Measurements from ENCODE around the gene DNAJC1. TPM values are rescaled to one million over a fixed set of nuclear protein-coding genes. Genes with fewer than 3 reads are reported as not detected.

The DNAJC1 gene
- total and polyA plus RNA-seq, 4 donors = 21.2 to 48.1 (median 32.5) TPM

- DNase-seq (ENCODE audit: low spot score) = no peak
- Histone ChIP-seq H3K9ac (ENCODE audit: low read depth in 1 of 2, low read length in 2 of 2) (no peak overlapping the region), H3K27me3 (ENCODE audit: control insufficient read depth in 4 of 4, insufficient read depth in 4 of 4, low read length in 3 of 4) (no peaks in the 10 kb centered on the region), H3K4me1 (ENCODE audit: control insufficient read depth in 4 of 4, insufficient read depth in 4 of 4, low read length in 3 of 4) (no peaks in the 10 kb centered on the region), H3K27ac (ENCODE audit: low read depth in 1 of 2, low read length in 2 of 2) (no peak overlapping the region), H3K4me3 (ENCODE audit: low read depth in 1 of 3, low read length in 3 of 3) (no peak overlapping the region), H3K36me3 (ENCODE audit: control insufficient read depth in 4 of 4, insufficient read depth in 3 of 4, low read depth in 1 of 4, low read length in 3 of 4) (peaks cover 0 to under 1% (median under 1%) of the 10 kb centered on the region in 4 donors), H3K9me3 (ENCODE audit: control insufficient read depth in 4 of 4, low read length in 3 of 4) (no peaks in the 10 kb centered on the region)
- 83% methylated on average over 3 of the region's 3 CpGs for WGBS
- TF ChIP-seq ATF3 (IDR thresholded peaks at IDR 0.05) (no peak), TAF1 (conservative IDR thresholded peaks at IDR 0.05) (no peak), RXRA (IDR thresholded peaks at IDR 0.05) (no peak), MAX (IDR thresholded peaks at IDR 0.05) (no peak), SP1 (IDR thresholded peaks at IDR 0.05) (no peak), JUND (IDR thresholded peaks at IDR 0.05) (no peak), EGR1 (IDR thresholded peaks at IDR 0.05; ENCODE audit: low read depth in 2 of 2) (no peak), FOXA2 (IDR thresholded peaks at IDR 0.05) (no peak), CTCF (IDR thresholded peaks at IDR 0.05; ENCODE audit: low read depth, low read length, missing input control) (no peak), YY1 (IDR thresholded peaks at IDR 0.05) (no peak), GABPA (IDR thresholded peaks at IDR 0.05 in 1 of 2, conservative IDR thresholded peaks at IDR 0.05 in 1 of 2) (no peak), HNF4G (IDR thresholded peaks at IDR 0.05) (no peak), RAD21 (IDR thresholded peaks at IDR 0.05) (no peak), HNF4A (conservative IDR thresholded peaks at IDR 0.05) (no peak)
- TF ChIP-seq, protein P1, sequence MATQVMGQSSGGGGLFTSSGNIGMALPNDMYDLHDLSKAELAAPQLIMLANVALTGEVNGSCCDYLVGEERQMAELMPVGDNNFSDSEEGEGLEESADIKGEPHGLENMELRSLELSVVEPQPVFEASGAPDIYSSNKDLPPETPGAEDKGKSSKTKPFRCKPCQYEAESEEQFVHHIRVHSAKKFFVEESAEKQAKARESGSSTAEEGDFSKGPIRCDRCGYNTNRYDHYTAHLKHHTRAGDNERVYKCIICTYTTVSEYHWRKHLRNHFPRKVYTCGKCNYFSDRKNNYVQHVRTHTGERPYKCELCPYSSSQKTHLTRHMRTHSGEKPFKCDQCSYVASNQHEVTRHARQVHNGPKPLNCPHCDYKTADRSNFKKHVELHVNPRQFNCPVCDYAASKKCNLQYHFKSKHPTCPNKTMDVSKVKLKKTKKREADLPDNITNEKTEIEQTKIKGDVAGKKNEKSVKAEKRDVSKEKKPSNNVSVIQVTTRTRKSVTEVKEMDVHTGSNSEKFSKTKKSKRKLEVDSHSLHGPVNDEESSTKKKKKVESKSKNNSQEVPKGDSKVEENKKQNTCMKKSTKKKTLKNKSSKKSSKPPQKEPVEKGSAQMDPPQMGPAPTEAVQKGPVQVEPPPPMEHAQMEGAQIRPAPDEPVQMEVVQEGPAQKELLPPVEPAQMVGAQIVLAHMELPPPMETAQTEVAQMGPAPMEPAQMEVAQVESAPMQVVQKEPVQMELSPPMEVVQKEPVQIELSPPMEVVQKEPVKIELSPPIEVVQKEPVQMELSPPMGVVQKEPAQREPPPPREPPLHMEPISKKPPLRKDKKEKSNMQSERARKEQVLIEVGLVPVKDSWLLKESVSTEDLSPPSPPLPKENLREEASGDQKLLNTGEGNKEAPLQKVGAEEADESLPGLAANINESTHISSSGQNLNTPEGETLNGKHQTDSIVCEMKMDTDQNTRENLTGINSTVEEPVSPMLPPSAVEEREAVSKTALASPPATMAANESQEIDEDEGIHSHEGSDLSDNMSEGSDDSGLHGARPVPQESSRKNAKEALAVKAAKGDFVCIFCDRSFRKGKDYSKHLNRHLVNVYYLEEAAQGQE (IDR thresholded peaks at IDR 0.05) = no peak
- TF ChIP-seq, protein P2, sequence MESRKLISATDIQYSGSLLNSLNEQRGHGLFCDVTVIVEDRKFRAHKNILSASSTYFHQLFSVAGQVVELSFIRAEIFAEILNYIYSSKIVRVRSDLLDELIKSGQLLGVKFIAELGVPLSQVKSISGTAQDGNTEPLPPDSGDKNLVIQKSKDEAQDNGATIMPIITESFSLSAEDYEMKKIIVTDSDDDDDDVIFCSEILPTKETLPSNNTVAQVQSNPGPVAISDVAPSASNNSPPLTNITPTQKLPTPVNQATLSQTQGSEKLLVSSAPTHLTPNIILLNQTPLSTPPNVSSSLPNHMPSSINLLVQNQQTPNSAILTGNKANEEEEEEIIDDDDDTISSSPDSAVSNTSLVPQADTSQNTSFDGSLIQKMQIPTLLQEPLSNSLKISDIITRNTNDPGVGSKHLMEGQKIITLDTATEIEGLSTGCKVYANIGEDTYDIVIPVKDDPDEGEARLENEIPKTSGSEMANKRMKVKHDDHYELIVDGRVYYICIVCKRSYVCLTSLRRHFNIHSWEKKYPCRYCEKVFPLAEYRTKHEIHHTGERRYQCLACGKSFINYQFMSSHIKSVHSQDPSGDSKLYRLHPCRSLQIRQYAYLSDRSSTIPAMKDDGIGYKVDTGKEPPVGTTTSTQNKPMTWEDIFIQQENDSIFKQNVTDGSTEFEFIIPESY (IDR thresholded peaks at IDR 0.05) = no peak
Measured at GRCh38 chr10:21749788-21750187, 253.7 kb downstream of the DNAJC1 start.

GRCh38 chr10:21747809-21748208, 255.7 kb downstream of the DNAJC1 start:
- Histone ChIP-seq H3K9me3 (ENCODE audit: control insufficient read depth in 4 of 4, low read length in 3 of 4) (no peaks in the 10 kb centered on the region), H3K4me3 (ENCODE audit: low read depth in 1 of 3, low read length in 3 of 3) (no peak overlapping the region), H3K4me1 (ENCODE audit: control insufficient read depth in 4 of 4, insufficient read depth in 4 of 4, low read length in 3 of 4) (peaks cover 0 to 2% (median under 1%) of the 10 kb centered on the region in 4 donors), H3K9ac (ENCODE audit: low read depth in 1 of 2, low read length in 2 of 2) (no peak overlapping the region), H3K36me3 (ENCODE audit: control insufficient read depth in 4 of 4, insufficient read depth in 3 of 4, low read depth in 1 of 4, low read length in 3 of 4) (peaks cover 0 to 11% (median 5%) of the 10 kb centered on the region in 4 donors), H3K27ac (ENCODE audit: low read depth in 1 of 2, low read length in 2 of 2) (no peak overlapping the region), H3K27me3 (ENCODE audit: control insufficient read depth in 4 of 4, insufficient read depth in 4 of 4, low read length in 3 of 4) (no peaks in the 10 kb centered on the region)
- no peak for DNase-seq (ENCODE audit: low spot score)
- WGBS = 88% methylated on average over 4 of the region's 4 CpGs
- TF ChIP-seq JUND (IDR thresholded peaks at IDR 0.05) (no peak), TAF1 (conservative IDR thresholded peaks at IDR 0.05) (no peak), NR2F2 (IDR thresholded peaks at IDR 0.05) (no peak), FOXA1 (IDR thresholded peaks at IDR 0.05) (no peak), FOXA2 (IDR thresholded peaks at IDR 0.05) (no peak), CTCF (IDR thresholded peaks at IDR 0.05; ENCODE audit: low read depth, low read length, missing input control) (no peak), YY1 (IDR thresholded peaks at IDR 0.05) (no peak), HNF4A (conservative IDR thresholded peaks at IDR 0.05) (no peak), MAX (IDR thresholded peaks at IDR 0.05) (no peak), EGR1 (IDR thresholded peaks at IDR 0.05; ENCODE audit: low read depth in 2 of 2) (no peak), HNF4G (IDR thresholded peaks at IDR 0.05) (no peak), ATF3 (IDR thresholded peaks at IDR 0.05) (no peak), SP1 (IDR thresholded peaks at IDR 0.05) (no peak)

All from liver (tissue), 9 donors.